Stimulated activated CD4-positive, alpha-beta T cell treated with anti-CD3 and anti-CD28 coated beads, Interleukin-12 subunit alpha, Interleukin-12 subunit beta, amount 100 ng/mL, for 4 hours (primary cell): ENCODE measurements around the gene PWWP2B.

Experiments
- DNase-seq: peaks from one replicate; pipeline ENCODE4 v3.0.0-alpha.2; 2020

Gene PWWP2B

DNA sequence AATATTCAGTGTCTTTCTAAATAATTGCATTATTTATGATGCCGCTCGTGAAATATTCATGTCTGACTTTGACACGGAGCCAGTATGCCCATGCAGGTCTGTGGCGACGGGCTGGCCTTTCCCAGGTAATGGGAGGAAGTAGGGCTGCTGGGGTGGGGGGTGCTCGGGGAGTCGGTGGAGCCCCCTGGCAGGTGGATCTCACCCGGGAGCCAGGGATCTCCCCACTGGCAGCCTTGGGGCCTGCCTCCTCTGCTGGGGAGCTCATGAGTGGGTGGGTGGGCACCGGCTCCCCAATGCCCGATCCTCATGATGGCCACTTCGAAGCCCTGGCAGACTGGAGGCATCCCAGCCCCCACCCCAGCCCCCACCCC lies 52.8 kb downstream of the PWWP2B start:
- no peak for DNase-seq

DNA sequence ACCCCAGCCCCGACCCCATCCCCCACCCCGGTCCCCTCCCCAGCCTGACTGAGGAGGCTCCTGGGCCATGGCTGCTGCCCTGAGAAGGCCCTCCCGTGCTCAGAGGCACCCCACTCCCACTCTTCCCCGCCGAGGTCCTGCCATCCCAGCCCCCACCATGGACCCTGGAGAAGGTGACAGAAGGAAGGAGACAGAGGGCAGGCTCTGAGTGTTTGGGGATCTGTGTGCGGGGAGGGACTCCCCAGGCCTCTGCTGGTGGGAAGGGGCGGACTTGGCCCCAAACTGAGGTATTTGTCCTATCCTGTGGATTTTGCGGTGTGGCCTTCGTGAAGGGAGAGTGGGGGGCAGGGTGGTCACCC lies 53.4 kb downstream of the PWWP2B start:
- DNase-seq: no peak

DNA sequence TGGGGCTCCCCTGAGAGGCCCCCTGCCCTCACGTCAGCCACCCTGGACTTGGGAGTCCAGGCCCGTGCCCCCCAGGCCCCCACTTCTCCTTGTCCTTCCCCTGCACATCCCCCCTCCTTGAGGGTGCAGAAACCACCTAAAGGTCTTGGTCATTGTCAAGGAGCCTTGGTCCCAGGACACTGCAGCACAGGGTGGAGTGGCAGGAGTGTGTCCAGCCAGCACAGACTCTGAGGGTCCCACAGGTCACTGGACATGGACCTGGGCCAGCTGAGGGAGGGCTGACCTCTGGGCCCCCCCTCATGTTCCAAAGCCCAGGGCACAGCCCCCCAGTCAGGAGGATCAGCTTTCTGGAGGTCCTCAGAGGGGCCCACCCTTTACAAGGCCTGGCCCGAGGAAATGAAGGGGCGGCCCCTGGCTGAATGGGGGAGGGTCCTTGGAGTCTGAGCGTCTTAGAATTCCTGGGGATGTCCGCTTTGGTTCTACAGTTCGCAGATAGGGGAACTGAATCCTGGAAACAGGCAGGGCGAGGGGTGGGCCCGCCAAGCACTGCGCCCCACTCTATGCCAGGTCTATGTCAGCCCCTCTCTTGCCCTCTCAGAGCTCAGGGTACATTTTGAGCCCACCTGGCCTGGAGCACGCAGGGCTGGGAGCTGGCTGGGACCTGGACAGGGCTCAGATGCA lies 54.0 kb downstream of the PWWP2B start:
- no peak for DNase-seq

DNA sequence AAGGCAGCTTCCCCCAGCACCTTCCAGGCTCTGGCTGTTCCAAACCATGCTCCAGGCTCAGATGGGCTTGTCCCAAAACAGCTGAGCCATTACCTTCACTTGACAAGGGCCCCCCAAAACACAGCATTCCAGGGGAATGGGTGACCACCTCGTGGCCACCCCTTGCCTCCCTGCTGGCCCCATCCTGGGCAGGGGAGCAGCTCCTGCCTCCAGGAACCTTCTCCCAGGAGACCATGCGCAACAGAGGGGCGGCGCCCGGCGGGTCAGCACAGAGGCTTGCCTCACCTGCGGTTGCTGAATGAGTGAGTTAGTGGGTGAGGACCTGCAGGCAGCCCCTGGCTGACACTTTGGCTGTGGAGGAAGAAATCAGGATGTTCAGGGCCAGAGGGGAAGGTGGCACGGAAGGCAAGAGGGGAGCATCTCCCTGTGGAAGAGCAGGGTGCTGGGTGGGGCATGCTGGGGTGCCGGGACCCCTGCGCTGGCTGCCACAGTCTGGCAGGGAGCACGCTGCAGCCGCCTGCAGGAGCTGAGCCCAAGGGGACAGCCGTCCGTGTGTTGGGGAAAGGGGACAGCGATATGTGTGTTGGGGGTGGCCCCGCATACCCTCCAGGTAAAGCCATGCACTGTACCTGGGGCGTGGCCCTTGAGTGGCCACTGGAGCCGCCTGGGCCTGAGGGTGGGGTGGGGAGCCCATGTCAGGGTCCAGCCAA lies 54.7 kb downstream of the PWWP2B start:
- DNase-seq: no peak

DNA sequence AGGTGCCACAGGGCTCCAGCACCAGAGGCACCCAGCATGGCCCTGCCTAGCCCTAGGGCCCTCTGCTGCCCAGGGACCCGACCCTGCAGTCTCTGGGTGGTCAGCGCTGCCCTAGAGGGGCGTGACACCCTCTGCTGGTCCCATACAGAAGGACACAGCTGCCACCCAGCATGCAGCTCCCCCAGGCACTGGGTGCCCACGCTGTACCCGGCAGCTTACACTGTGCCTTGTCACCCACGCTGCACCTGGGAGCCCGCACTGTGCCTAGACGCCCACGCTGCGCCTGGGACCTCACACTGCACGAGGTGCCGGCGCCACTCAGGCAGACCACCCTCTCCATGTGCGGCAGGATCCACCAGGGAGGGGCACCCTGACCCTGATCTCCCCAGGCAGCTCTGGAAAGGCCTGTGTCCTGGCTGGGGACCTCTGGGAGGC lies 55.2 kb downstream of the PWWP2B start:
- DNase-seq: peak; percentile 39

DNA sequence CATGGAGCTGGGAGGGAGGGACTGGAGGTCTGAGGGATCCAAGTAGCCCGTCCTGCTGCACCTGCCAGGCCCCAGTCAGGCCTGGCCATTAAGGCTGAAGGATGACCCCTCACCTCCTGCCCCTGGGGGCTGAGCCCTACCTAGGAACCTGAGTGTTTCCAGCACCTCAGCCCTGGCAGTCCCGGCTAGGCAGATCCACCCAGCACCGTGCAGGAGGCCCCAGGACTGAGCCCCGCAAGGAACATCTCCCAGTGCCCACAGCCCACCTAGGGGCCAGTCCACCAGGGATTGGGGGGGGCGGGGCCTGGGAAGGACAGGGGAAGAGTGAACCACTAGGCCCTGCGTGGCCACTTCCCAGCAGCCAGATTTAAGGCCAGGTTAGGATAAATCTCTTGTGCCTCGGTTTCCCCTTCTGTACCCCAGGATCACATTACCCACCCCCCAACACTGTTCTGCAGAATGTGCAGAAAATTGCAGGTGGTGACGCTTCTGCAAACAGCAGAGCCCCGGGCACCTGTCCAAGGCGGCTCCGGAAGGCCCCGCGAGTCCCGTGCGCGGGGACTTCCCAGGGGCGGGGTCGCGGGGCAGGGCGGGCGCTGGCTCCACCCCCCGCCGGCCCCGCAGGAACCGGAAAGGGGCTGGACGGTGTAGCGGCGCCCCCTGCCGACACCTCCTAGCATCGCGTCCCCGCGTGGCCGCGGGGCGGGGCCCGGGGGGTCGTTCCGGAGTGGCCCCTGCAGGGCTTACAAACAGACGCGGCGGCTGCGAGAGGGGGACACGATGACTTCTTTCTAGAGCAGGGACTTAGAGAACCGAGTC lies 55.9 kb downstream of the PWWP2B start:
- DNase-seq: peak; percentile 91

DNA sequence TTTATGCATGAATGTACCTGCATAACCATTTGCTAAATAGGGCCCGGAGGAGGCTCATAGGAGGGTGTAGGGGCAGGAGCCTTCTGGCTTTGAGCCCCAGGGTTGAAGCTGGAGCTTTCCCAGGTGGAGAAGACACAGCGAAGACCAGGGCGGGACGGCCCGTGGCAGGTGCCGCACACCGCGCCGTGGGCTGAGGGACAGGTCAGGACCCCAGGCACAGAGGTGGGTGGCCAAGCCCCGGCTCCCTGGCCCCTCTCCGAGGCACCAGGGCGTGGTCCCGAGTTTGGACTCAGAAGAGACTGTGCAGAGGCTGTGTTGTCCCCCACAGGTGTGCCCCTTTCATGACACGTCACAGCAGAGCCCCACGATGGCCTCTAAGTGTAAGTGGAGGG lies 56.5 kb downstream of the PWWP2B start:
- no peak for DNase-seq

DNA sequence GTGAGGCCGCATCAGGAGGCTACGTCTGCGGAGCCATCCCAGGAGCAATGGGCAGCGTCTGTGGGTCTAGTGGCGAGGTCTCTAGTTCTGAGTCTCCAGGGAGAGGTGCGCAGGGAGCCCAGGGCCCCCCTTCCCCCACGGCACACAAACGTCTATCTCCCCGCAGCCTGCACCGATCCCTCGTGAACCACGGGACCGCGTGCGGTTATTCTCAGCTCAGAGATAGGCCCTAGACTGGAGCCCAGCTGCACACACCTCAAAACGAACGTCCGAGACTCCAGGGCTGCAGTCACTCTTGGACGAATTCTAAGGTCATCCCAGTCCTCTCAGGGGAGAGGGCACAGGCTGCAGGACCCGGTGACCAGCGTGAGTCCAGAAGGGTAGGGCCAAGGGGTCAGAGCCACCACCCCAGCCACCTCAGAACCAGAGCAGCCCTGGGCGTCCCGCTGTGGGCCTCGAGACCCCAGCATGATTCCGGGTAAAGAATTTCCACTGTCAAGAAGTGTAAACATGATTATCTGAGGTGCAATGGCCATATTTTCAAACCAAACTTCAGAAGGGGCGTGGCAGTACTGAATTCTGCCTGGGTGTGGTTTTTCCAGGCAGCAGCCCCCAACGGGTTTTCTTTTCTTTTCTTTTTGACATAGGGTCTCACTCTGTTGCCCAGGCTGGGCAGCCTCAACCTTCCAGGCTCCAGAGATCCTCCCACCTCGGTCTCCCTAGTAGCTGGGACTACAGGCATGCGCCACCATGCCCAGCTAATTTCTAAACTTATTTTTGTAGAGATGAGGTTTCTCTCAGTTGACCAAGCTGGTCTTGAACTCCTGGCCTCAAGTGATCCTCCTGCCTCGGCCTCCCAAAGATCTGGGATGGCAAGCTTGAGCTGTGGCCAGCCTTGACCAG lies 57.5 kb downstream of the PWWP2B start:
- DNase-seq: no peak

DNA sequence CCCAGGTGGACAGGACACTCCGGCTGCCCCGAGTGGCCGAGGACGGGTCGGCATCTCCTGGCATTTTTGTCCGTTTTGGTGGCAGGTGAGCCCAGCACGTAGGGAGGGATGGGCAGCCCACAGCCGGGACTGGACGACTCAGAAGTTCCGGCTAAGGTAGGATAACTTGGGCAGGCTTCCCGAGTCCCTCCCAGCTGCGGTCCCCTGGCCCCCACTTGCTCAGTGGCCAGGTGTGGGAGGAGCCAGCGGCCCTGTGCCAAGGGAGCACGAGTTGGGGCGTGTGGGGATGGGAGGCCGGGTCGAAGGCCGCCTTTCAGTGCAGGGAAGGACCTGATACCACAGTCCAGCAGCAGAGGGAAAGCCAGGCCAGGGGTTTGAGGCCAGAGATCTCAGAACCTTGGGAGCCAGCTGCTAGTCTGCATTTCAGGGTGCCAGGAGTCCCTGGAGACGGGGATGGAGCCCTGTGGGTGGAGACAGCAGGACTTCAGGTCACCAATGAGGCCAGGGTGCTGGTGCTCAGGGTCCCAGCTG lies 58.5 kb downstream of the PWWP2B start:
- DNase-seq: no peak

DNA sequence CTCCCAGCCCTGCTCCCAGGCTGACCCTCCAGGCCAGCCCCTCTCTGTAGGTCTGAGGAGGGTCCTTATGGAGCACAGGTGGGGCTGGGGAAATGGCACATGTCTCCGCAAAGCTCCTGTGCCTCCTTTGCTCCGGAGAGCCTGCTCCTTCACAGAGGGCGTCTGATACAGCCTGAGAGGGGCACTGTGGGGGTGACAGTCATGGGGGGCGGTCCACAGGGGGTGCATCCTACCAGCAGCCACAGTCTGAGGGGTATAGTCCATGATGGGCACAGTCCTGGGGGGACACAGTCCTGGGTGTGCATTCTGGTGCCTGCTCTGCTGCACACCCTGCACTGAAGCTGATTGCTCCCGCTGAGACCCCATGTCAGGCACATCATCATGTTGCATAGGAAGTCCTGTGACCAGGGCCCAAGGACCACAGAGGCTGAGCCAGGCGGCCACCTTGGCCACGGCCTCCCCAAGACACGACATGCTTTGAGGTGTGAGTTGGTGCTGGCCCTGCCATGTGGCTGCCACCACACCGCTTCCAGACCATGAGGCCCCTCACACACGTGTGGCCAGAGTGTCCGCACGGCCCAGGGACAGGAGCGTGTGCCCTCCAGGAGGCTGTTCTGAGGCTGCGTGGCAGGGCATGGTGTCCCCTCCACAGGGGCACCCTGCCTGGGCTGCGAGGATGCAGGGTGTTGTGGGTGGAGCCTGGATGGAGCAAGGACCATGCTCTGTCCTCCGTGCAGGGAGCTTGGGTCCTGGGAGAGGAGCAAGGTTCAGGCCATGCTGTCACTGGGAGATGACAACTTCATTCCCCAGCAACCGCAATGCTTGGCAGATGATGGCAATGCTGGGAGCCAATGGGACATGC lies 59.2 kb downstream of the PWWP2B start:
- DNase-seq: no peak

DNA sequence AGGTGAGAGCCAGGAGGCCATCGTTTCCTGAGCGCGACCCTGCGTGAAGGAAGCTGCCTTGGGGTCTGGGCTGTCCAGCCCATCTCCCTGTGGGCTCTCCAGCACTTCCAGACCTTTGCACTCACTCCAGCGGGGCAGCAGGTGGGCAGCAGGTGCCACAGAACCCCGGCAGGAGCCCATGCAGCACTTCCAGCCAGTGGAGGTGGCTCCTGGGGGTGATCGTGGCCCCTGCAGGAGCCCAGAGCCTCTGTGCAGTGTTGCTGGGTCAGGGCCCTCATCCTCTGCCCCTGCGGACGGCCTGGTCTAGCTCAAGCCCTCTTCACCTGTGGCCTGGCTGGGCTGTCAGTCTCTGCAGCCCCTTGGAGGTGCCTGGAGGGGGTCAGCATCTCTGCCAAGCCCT lies 59.9 kb downstream of the PWWP2B start:
- no peak for DNase-seq

DNA sequence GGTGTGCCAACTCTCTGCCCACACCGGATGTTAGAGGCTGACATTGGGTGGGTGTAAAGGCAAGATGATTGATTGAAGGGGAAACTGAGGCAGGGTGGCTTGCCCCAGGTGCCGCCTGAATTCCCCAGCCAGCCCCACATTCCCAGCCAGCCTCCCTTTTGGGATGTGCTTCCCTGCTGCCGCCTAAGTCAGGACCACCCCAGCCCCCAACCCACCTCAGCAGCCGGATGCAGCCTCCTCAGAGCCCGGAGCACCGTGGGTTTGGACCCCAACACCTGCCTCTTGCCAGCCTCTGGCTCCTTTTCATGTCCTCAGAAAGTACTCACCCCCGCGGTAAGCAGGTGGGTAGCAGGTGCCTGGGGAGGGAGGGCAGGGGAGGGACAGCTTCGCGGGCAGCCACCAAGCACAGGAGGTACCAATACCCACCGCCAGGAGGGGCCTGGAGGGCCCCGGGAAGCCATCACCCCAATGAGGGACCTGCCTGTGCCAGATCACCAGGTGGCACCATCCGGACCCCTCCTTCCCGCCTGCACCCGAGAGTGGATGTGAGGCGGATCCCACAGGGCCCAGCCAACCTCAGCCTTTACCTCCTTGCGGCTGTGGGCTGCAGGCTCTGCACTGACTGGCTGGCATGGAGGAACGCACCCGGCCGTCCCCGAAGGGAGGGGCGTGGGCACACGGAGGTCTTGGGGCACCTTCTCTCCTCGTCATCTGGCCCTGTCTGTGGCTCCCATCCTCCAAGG lies 60.5 kb downstream of the PWWP2B start:
- no peak for DNase-seq

DNA sequence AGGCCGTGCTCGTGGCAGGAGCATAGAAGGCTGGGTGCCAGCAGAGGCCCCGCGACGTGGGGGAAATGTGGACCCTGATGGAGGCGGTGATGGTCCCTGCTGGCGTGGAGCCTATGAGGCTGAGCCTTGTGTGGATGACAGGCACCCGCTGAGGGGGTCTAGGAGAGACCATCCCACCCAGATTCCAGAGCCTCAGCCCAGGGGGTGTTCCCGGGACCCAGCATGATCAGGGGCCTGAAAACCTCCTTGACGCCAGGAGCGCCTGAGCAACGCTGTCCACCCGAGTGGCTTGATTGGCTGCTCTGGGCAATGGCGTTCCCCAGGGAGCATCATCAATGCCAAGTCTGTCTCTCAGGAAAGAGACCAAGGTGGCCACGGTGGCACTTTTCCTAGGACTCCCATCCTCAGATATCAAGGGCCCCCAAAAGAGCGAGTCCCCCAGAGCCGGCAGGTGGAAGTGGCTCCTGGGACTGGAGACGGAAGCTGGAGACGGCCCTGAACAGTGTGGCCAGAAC lies 61.1 kb downstream of the PWWP2B start:
- no peak for DNase-seq

DNA sequence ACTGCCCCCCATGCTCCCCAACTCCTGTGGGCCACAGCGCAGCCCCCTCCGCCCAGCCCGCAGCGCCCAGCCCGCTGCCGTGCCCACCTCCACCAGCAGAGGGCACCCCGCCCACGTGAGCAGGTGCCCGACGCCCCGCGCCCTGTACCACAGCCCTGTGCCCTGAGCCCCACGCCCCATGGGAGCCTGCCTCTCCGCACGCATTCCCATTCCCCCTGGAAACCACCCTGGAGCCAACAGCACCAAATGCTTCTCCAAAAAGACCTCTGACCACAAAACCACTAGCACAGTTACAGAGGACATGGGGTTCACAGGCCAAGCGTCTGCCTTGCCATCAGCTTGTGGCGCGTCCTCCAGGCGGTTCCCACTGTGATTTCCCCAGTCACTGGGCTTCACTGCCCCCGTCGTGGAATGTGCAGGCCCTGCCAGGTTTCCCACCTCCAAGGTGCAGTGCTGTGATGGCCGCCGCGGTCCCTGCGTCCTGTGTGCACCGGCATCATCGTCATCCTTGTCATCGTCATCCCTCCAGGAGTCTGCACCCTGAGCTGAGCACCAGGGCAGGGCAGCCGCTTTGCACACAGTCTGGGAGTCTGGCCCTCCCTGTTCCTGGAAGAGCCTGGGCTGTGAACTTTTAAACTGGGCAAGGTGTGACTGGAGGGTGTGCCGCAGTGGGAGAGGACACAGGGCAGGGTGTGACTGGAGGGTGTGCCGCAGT lies 61.7 kb downstream of the PWWP2B start:
- peak; percentile 73 for DNase-seq

DNA sequence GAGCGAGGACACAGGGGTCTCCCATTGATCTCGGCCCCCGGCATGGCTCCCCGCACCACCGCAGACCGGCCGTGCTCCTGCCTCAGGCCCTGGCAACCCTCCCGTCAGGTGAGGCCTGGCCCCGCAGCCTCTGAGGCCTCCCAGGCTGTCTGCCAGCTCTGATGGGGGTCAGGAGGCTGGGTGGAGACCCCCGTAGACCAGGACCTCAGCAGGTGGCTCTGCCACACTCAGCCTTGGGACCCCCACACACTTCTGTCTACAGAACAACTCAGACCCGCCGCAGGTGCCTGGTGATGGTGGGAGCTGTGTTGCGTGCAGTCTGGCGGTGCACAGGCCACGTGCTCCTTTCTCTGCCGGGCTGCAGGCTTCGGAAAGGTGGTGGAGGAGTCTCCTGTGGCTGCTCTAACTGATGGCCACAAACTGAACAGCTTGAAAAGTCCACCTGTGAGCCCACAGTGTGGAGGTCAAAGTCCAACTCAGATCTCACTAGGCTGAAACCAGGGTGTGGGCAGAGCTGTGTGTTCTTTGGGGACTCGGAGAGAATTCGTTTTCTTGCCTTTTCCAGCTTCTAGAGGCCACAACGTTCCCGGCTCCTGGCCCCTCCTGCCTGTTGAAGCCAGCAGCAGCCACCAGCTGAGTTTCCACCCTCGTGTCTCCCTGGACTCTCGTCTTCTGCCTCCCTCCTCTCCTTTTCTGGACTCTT lies 62.5 kb downstream of the PWWP2B start:
- no peak for DNase-seq

DNA sequence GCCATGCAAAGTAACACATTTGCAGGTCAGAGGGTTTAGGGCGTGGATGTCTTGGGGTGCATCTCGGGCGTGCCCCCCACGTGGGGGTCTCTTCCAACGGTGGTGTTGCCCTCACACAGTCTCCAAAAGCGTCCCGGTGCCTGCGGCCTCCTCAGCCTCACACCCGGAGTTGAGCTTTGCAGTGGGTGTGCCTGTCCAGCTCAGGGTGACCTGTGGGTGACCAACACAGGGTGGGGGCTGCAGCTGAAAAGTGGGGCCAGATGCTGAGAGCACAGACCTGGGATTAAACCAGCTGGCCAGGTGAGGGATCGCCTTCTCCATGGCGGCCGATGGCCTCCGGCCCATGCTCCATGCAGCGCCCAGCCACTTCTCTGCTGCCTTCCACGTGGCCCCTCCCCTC lies 63.1 kb downstream of the PWWP2B start:
- DNase-seq: no peak

DNA sequence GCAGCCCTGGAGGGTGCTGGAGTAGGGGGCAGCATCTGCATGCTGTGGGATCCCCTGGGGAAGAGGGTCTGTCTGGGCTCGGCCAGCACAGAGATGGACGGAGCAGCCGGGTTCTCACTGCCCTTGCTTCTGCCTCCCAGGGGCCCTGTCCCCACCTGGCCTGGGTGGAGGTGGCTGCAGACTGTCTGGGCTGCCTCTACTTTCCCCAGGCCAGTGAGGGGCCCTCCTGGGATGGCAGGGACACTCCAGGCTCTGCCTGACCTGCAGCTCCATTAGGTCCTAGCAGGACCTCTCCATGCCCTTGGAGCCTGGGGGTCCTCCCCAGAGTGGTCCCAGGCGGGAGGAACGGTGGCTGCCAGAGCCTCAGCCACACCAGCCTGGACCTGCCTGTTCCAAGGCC lies 63.7 kb downstream of the PWWP2B start:
- no peak for DNase-seq

DNA sequence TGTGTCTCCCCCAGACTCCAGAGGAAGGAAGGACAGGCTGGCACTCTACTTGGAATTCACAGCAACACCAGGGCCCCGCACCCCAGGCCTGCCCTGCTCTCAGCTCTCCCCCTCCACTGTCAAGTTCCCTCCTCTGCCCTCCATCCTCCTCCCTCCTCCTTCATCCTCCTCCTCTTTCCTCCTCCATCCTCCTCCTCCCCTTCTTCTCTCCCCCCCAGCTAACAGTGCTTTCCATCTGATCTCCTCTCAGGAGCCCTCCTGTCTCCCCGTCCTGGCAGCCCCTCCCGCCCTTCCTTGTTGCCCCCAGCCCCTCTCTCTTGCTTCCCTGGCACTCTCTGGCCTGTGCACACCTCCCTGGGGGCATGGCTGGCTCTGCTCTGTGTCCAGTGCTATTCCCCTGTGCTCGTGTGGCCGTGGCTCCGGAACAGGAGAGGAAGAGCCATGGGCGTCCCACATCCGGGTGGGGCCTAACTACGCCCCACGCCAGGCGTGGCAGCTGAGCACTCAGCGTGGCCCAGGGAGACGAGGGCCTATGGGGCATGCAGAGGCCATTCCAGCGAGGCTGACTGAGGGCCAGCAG lies 64.2 kb downstream of the PWWP2B start:
- DNase-seq: no peak

DNA sequence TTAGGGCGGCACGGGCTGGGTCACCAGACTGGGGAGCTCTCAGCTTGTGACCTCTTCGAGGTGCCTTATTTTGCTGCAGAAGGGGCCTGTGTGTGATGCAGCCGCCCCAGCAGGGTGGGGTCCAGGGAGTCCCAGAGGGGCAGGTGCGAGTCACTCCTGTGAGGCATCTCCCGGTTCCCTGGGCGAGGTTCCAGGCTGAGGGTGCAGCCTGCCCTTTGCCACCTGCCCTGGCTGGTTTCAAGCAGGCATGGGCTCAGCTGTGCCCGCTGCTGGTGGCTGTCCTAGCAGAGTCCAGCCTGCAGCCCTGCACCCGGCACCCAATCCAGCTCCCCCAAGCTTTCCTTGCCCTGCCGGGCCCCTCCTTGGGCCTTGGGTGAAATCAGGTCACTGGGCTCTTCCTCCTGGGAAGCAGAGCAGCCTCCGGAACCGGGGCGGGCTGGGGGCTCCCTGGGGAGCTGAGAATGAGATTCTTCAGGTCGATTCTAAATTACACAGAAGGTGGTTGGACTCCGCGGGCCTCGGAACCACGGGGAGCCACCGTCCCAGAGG lies 64.8 kb downstream of the PWWP2B start:
- DNase-seq: no peak
